Activated CD4-positive, alpha-beta T cell treated with anti-CD3 and anti-CD28 coated beads for 36 hours (primary cell): ENCODE data around the gene GARRE1. TPM values are rescaled to one million over a fixed set of nuclear protein-coding genes. Genes with fewer than 3 reads are reported as not detected.

Experiments used
- ATAC-seq: fragments of 200-7000 bp; cut with Tn5 transposase; one replicate; pipeline ENCODE4 v1.10.0; 2021; ENCODE audit warnings: mild to moderate bottlenecking, moderate library complexity
- CTCF ChIA-PET: fragments of 350-600 bp; sonication (Branson Sonifier 250); formaldehyde crosslinking; loops from one replicate; lab custom pipeline; 2021; ENCODE audit warnings: antibody characterized with exemption; lab: Charles Lee
- POLR2A ChIA-PET: fragments of 350-600 bp; sonication (Branson Sonifier 250); formaldehyde crosslinking; loops from one replicate; lab custom pipeline; 2021; ENCODE audit warnings: antibody characterized with exemption, inconsistent platforms; lab: Charles Lee
- DNase-seq: peaks from one replicate; pipeline ENCODE4 v3.0.0-alpha.2; 2020
- H3K27ac Mint-ChIP-seq: one replicate; pipeline ENCODE4 v1.8.0; 2021; ENCODE audit warnings: mixed read lengths
- H3K27me3 Mint-ChIP-seq: one replicate; pipeline ENCODE4 v1.8.0; 2021; ENCODE audit warnings: mixed read lengths
- H3K36me3 Mint-ChIP-seq: one replicate; pipeline ENCODE4 v1.8.0; 2021; ENCODE audit warnings: low read depth, mixed read lengths
- H3K4me1 Mint-ChIP-seq: one replicate; pipeline ENCODE4 v1.8.0; 2021; ENCODE audit warnings: mixed read lengths
- H3K4me3 Mint-ChIP-seq: one replicate; pipeline ENCODE4 v1.8.0; 2021; ENCODE audit warnings: mild to moderate bottlenecking, moderate library complexity, mixed read lengths
- H3K9me3 Mint-ChIP-seq: one replicate; pipeline ENCODE4 v1.8.0; 2021; ENCODE audit warnings: low read depth, mixed read lengths
- intact Hi-C, 2 experiments: fragments of 100-400 bp; cut with DNase I in 1 of 2; cut with micrococcal nuclease in 1 of 2; formaldehyde crosslinking; loops; one replicate each; pipeline versions ENCODE4 v1.14.2 to v1.15.1; 2022 to 2024; cut with DNase I, micrococcal nuclease
- total RNA-seq, 2 experiments: library from RNA; stranded (reverse); gene quantifications; one replicate each; pipeline ENCODE4 v1.2.3, GENCODE V29; 2021

Gene GARRE1
- total RNA-seq, 2 experiments from 2014 or later = 14.6 to 16.1 TPM

DNA sequence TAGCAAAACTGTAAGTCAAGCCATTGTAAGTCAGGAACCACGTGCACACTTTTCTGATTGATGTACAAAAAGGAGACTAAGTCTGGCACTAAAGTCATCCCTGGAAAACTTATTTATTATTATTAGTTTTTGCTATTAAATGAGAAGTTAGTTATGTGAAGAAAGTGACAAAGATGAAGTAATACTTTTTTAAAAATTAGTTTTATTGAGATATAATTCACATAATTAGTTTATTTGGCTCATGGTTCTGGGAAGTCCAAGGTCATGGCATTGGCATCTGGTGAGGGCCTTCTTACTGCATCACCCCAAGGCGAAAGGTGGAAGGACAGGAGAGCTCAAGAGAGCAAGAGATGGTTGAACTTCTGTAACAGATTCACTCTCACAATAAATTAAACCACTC is 36.9 kb downstream of the GARRE1 start:
- ChIA-PET CTCF (no interaction called here), POLR2A (no interaction called here)
- Mint-ChIP-seq H3K4me3 (no peak overlapping the region), H3K36me3 (peaks cover 9% of the 10 kb centered on the region), H3K27ac (no peak overlapping the region), H3K4me1 (peaks cover 30% of the 10 kb centered on the region), H3K27me3 (no peaks in the 10 kb centered on the region), H3K9me3 (no peaks in the 10 kb centered on the region)
- DNase-seq (no peak), ATAC-seq (no peak)
- intact Hi-C loops = no loop called here

DNA sequence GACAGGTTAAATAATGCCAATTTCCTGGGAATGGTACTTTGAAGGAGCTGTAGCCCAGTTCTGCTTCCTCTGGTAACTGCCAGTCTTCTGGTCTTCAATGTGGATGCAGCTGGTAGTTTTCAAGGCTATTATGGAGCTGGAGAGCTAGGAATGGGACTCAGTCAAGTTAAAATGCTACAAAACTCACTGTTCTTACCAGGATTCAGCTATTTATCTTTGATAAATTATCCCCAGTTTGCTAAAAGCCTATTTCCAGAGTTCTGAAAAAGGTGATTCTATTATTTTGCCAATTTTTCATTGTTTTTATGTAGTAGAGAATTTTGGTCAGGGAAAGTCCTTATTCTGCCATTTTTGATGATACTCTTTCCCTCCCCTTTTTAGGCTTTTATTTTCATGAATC is 40.7 kb downstream of the GARRE1 start:
- Mint-ChIP-seq H3K27ac (no peak overlapping the region), H3K4me1 (peaks cover 12% of the 10 kb centered on the region), H3K4me3 (no peak overlapping the region), H3K9me3 (no peaks in the 10 kb centered on the region), H3K36me3 (no peaks in the 10 kb centered on the region), H3K27me3 (no peaks in the 10 kb centered on the region)
- ChIA-PET CTCF (interaction anchor here (0.6 to 1.6 kb wide), 3 partner anchors 9 to 527 kb away, joined by 3 to 4 read pairs (median 3); no protein-coding TSS in a partner anchor), POLR2A (interaction anchor here (0.7 kb wide), 1 partner anchor 142 kb away, joined by 3 read pairs; no protein-coding TSS in a partner anchor)
- DNase-seq (no peak), ATAC-seq (no peak)
- intact Hi-C loops = no loop called here

DNA sequence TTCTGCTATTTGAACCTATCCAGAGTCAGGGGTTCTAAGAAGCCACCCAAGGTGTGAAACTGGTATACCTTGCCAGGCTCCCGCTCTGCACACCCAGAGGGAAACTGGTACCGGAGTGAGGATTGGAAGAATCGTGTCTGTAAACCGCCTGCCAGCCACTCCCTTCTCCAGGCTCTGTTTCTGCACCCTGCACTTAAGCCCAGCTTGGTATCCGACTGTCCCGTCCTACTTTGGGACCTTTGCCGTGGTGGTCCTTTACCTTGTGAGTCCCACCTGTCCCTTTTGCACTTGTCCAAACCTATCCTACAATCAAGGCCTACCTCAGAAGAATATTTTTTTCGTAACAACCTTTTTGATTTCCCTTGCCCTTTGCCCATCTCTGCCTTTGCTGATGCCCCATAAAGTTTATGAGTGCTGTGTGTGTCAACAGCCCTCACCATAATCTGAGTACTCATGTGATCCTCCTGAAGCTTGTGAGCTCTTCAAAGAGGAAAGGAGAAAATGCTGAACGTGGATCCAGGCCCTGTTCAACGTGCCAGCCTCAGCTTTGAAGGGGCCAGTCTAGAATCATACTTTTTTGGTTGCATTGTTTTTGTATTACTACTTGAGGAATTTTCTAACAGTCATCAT is 44.7 kb downstream of the GARRE1 start:
- Mint-ChIP-seq H3K27me3 (no peaks in the 10 kb centered on the region), H3K9me3 (no peaks in the 10 kb centered on the region), H3K4me1 (peaks cover 9% of the 10 kb centered on the region), H3K4me3 (no peak overlapping the region), H3K36me3 (peaks cover 4% of the 10 kb centered on the region), H3K27ac (no peak overlapping the region)
- ChIA-PET POLR2A (no interaction called here), CTCF (no interaction called here)
- ATAC-seq (no peak), DNase-seq (no peak)
- intact Hi-C loops = no loop called here

DNA sequence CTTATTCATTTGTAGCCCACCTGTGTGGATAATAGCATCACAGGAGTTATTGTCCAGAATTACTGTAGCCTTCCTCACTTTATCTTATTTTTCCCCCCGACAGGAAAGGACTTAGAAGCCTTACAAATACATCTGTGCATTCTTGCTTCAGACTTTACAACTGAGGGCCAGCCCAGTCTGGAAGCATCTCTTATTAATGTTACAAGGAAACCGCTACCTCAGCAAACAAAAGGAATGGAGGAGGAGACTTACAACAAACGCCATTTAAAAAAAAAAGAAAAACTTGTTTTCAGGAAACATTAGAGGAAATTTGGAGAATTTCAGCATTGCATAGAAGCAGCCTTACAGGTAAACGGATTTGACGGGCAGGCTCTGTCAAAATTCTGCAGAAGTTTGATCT is 45.2 kb downstream of the GARRE1 start:
- H3K4me3 Mint-ChIP-seq = no peak overlapping the region
- no peaks in the 10 kb centered on the region for H3K9me3 Mint-ChIP-seq
- H3K27ac Mint-ChIP-seq = peak overlapping the region; percentile 32
- intact Hi-C loops = no loop called here
- no peak for ATAC-seq
- H3K4me1 Mint-ChIP-seq = peaks cover 9% of the 10 kb centered on the region
- DNase-seq = no peak
- H3K36me3 Mint-ChIP-seq = peaks cover 7% of the 10 kb centered on the region
- POLR2A ChIA-PET = no interaction called here
- CTCF ChIA-PET = no interaction called here
- H3K27me3 Mint-ChIP-seq = no peaks in the 10 kb centered on the region

DNA sequence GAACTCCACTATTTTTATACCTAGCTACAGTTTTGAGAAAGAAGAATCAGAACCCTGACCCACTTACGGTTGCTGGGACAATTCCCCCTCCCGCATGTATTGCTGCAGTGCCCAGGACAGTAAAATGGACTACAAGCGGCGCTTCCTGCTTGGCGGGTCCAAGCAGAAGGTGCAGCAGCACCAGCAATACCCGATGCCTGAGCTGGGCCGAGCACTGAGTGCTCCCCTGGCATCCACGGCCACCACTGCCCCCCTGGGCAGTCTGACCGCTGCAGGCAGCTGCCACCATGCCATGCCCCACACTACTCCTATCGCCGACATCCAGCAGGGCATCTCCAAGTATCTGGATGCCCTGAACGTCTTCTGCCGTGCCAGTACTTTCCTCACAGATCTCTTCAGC is 46.0 kb downstream of the GARRE1 start:
- ATAC-seq (no peak), DNase-seq (no peak)
- ChIA-PET POLR2A (no interaction called here), CTCF (interaction anchor here (0.8 to 1.1 kb wide), 2 partner anchors 74 to 616 kb away, joined by 4 read pairs; no protein-coding TSS in a partner anchor)
- Mint-ChIP-seq H3K9me3 (no peaks in the 10 kb centered on the region), H3K27me3 (no peaks in the 10 kb centered on the region), H3K27ac (no peak overlapping the region), H3K36me3 (peaks cover 9% of the 10 kb centered on the region), H3K4me1 (peaks cover 8% of the 10 kb centered on the region), H3K4me3 (no peak overlapping the region)
- intact Hi-C loops = no loop called here

DNA sequence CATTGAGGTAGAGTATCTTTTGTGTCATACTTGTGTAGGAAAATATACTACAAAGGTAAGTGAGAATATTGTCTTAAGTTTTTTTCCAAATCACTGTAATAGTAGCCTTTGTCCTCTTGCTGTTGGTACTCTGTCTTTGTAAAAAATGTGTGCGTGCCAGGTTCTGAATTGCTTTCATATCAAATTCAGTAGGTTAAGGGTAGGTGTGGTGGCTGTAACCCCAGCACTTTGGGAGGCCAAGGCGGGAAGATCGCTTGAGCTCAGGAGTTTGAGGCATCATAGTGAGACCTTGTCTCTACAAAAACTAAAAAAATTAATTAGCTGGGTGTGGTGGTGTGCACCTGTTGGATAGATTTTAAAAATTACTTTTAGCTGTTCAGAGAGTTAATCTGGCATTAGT is 46.6 kb downstream of the GARRE1 start:
- no peaks in the 10 kb centered on the region for H3K9me3 Mint-ChIP-seq
- no peak for DNase-seq
- CTCF ChIA-PET = interaction anchor here (0.7 to 1.1 kb wide), 2 partner anchors 30 to 75 kb away, joined by 3 to 4 read pairs; no protein-coding TSS in a partner anchor
- no peaks in the 10 kb centered on the region for H3K27me3 Mint-ChIP-seq
- ATAC-seq = no peak
- H3K4me1 Mint-ChIP-seq = peaks cover 10% of the 10 kb centered on the region
- no peak overlapping the region for H3K4me3 Mint-ChIP-seq
- intact Hi-C loops = no loop called here
- peaks cover 9% of the 10 kb centered on the region for H3K36me3 Mint-ChIP-seq
- H3K27ac Mint-ChIP-seq = no peak overlapping the region
- POLR2A ChIA-PET = no interaction called here

Other genes with a start within 250 kb of the GARRE1 start
- 100 to 1,000 TPM in 1 of 2 experiments, 10 to 100 TPM in 1; 89.0 to 151 TPM for gene LSM14A, start 82.0 kb upstream of the GARRE1 start, total RNA-seq
- gene GPI, start 110.6 kb downstream of the GARRE1 start, total RNA-seq = 100 to 1,000 TPM; 686 to 839 TPM
- 10 to 100 TPM; 31.0 to 35.2 TPM for gene PDCD2L, start 149.8 kb downstream of the GARRE1 start, total RNA-seq
- 100 to 1,000 TPM; 145 to 225 TPM for gene UBA2, start 173.8 kb downstream of the GARRE1 start, total RNA-seq
- gene WTIP, start 227.2 kb downstream of the GARRE1 start, total RNA-seq = 1 to 10 TPM in 1 of 2 experiments, under 1 TPM in 1; 0.60 to 1.0 TPM